SK-N-SH (cell line): Measurements from ENCODE around the gene RAMP1. TPM values are rescaled to one million over a fixed set of nuclear protein-coding genes. Genes with fewer than 3 reads are reported as not detected.

ENCODE experiments used
- CTCF ChIA-PET: fragments of 300-600, 350-600 bp; formaldehyde crosslinking; extraction: SDS; loops from one replicate; lab custom pipeline; 2021; lab: Yijun Ruan, JAX
- POLR2A ChIA-PET: fragments of 350-600 bp; sonication (Branson Sonifier 250); formaldehyde crosslinking; extraction: SDS; loops from one replicate; lab custom pipeline; 2020; ENCODE audit warnings: antibody characterized with exemption, inconsistent platforms; lab: Yijun Ruan, JAX
- DNase-seq: peaks from one replicate; pipeline ENCODE4 v3.0.0; 2012
- H2AFZ ChIP-seq: fragments of 200-600 bp; sonication (generic); 2 replicates; pipeline ENCODE4 v1.8.1; 2016; ENCODE audit warnings: antibody characterized with exemption, mild to moderate bottlenecking, low read depth
- H3F3A ChIP-seq: fragments of 200-600 bp; sonication (generic); replicated peaks from 2 replicates; pipeline ENCODE3; 2016; ENCODE audit warnings: antibody characterized with exemption, mild to moderate bottlenecking; ENCODE audit not compliant: insufficient read depth
- H3K27ac ChIP-seq, 2 experiments: fragments of 200-500 bp in 1 of 2; fragments of 200-600 bp in 1 of 2; sonication (Bioruptor generic) in 1 of 2; sonication (generic), shearing (Covaris generic) in 1 of 2; 2 replicates each; pipeline versions ENCODE4 v1.5.1 to v1.6.1; 2014 to 2016; ENCODE audit warnings: low read depth in 2 of 2, inconsistent platforms in 1 of 2, low read length in 1 of 2, mild to moderate bottlenecking in 1 of 2, mixed read lengths in 1 of 2
- H3K27me3 ChIP-seq: fragments of 200-600 bp; sonication (generic), shearing (Covaris generic); 2 replicates; pipeline ENCODE4 v1.6.1; 2016; ENCODE audit warnings: mixed run types; ENCODE audit not compliant: insufficient read depth
- H3K36me3 ChIP-seq, 2 experiments: fragments of 200-500 bp in 1 of 2; fragments of 200-600 bp in 1 of 2; sonication (Bioruptor generic) in 1 of 2; sonication (generic) in 1 of 2; replicated peaks in 1 of 2; 2 replicates each; pipeline versions ENCODE3 to v1.5.1; 2014 to 2016; ENCODE audit warnings: low read length in 1 of 2, mild to moderate bottlenecking in 1 of 2; ENCODE audit not compliant: insufficient read depth in 2 of 2, control insufficient read depth in 1 of 2
- H3K4me1 ChIP-seq, 2 experiments: fragments of 200-500 bp in 1 of 2; fragments of 200-600 bp in 1 of 2; sonication (Bioruptor generic) in 1 of 2; sonication (generic), shearing (Covaris generic) in 1 of 2; 2 replicates each; pipeline versions ENCODE4 v1.5.1 to v1.6.1; 2014 to 2016; ENCODE audit warnings: low read depth in 1 of 2, low read length in 1 of 2, mixed run types in 1 of 2; ENCODE audit not compliant: insufficient read depth in 2 of 2, control insufficient read depth in 1 of 2
- H3K4me2 ChIP-seq: fragments of 200-600 bp; sonication (generic), shearing (Covaris generic); 2 replicates; pipeline ENCODE4 v1.6.1; 2017; ENCODE audit warnings: mixed run types
- H3K4me3 ChIP-seq, 2 experiments: fragments of 200-500 bp in 1 of 2; fragments of 200-600 bp in 1 of 2; sonication (Bioruptor generic) in 1 of 2; sonication (generic), shearing (Covaris generic) in 1 of 2; 2 replicates each; pipeline versions ENCODE4 v1.5.1 to v1.8.1; 2014 to 2016; ENCODE audit warnings: low read depth in 2 of 2, inconsistent platforms in 1 of 2, low read length in 1 of 2, mild to moderate bottlenecking in 1 of 2, mixed read lengths in 1 of 2, moderate library complexity in 1 of 2
- H3K79me2 ChIP-seq: fragments of 200-600 bp; sonication (generic); 2 replicates; pipeline ENCODE4 v1.8.1; 2017; ENCODE audit warnings: mild to moderate bottlenecking; ENCODE audit not compliant: insufficient read depth
- H3K9ac ChIP-seq: fragments of 200-600 bp; sonication (generic); 2 replicates; pipeline ENCODE4 v1.6.1; 2017; ENCODE audit warnings: mixed run types
- H3K9me2 ChIP-seq: fragments of 200-600 bp; sonication (generic); 2 replicates; pipeline ENCODE4 v1.6.1; 2017; ENCODE audit warnings: mixed run types
- H3K9me3 ChIP-seq: fragments of 200-600 bp; sonication (generic); 2 replicates; pipeline ENCODE4 v1.6.1; 2017; ENCODE audit warnings: mixed run types, mild to moderate bottlenecking, moderate library complexity
- H4K20me1 ChIP-seq: fragments of 200-600 bp; sonication (generic); 2 replicates; pipeline ENCODE4 v1.6.1; 2017; ENCODE audit warnings: mild to moderate bottlenecking, mixed run types; ENCODE audit not compliant: insufficient read depth
- CHD2 ChIP-seq: fragments of 150-350 bp; IDR thresholded peaks from 2 replicates; pipeline ENCODE4 v1.6.1; 2018; ENCODE audit warnings: low read length; ENCODE audit not compliant: partially characterized antibody
- EP300 ChIP-seq, 2 experiments: IDR thresholded peaks; 2 replicates each; pipeline versions ENCODE4 v1.4.0 to v1.6.1; 2012; ENCODE audit warnings: borderline replicate concordance in 1 of 2, low read depth in 1 of 2, low read length in 1 of 2
- FOSL2 ChIP-seq: IDR thresholded peaks from 2 replicates; pipeline ENCODE4 v1.4.0; 2012; ENCODE audit warnings: low read depth, mild to moderate bottlenecking, moderate library complexity, borderline replicate concordance
- FOXJ3 ChIP-seq: sonication (generic); formaldehyde crosslinking; IDR thresholded peaks from 2 replicates; pipeline ENCODE4 v1.5.1; 2020; ENCODE audit warnings: mild to moderate bottlenecking, missing genetic modification reagents
- FOXM1 ChIP-seq: IDR thresholded peaks from 2 replicates; pipeline ENCODE4 v1.4.0; 2012; ENCODE audit warnings: low read depth, mild to moderate bottlenecking
- GATA2 ChIP-seq: sonication (generic); formaldehyde crosslinking; IDR thresholded peaks from 2 replicates; pipeline ENCODE4 v1.5.0; 2020; ENCODE audit warnings: mild to moderate bottlenecking, missing genetic modification reagents
- JUND ChIP-seq: IDR thresholded peaks from 2 replicates; pipeline ENCODE4 v1.4.0; 2012
- MEF2A ChIP-seq: IDR thresholded peaks from 2 replicates; pipeline ENCODE4 v1.4.0; 2012; ENCODE audit warnings: low read depth, borderline replicate concordance
- NFIC ChIP-seq: IDR thresholded peaks from 2 replicates; pipeline ENCODE4 v1.4.0; 2012; ENCODE audit warnings: borderline replicate concordance
- NRF1 ChIP-seq: IDR thresholded peaks from 2 replicates; pipeline ENCODE4 v1.6.1; 2012; ENCODE audit warnings: low read depth, mild to moderate bottlenecking, low read length
- PBX3 ChIP-seq: IDR thresholded peaks from 2 replicates; pipeline ENCODE4; 2012
- RAD21 ChIP-seq: IDR thresholded peaks from 2 replicates; pipeline ENCODE4 v1.6.1; 2012; ENCODE audit warnings: mild to moderate bottlenecking, low read length
- RCOR1 ChIP-seq: fragments of 150-350 bp; IDR thresholded peaks from 2 replicates; pipeline ENCODE4 v1.6.1; 2017; ENCODE audit warnings: antibody characterized with exemption, low read length
- RFX5 ChIP-seq: IDR thresholded peaks from 2 replicates; pipeline ENCODE4 v1.6.1; 2012; ENCODE audit warnings: mild to moderate bottlenecking, improper control_type of control experiment, low read length
- RXRA ChIP-seq: IDR thresholded peaks from 2 replicates; pipeline ENCODE4 v1.4.0; 2012; ENCODE audit warnings: low read depth, mild to moderate bottlenecking, borderline replicate concordance
- TAF1 ChIP-seq: IDR thresholded peaks from 2 replicates; pipeline ENCODE4 v1.6.1; 2012; ENCODE audit warnings: low read depth, mild to moderate bottlenecking, low read length, moderate library complexity, borderline replicate concordance
- TCF12 ChIP-seq: IDR thresholded peaks from 2 replicates; pipeline ENCODE4 v1.4.0; 2012
- TEAD4 ChIP-seq: IDR thresholded peaks from 2 replicates; pipeline ENCODE4 v1.4.0; 2012; ENCODE audit warnings: mild to moderate bottlenecking, borderline replicate concordance; ENCODE audit not compliant: insufficient read depth
- USF2 ChIP-seq: fragments of 150-350 bp; IDR thresholded peaks from 2 replicates; pipeline ENCODE4 v1.6.1; 2017; ENCODE audit warnings: antibody characterized with exemption, low read length, low read depth, borderline replicate concordance
- WGBS: methylation state at CpG from one replicate; pipeline ENCODE4 v1.1.6; 2017; ENCODE audit warnings: low lambda C conversion rate; 5-methylcytosine and 5-hydroxymethylcytosine counted together
- polyA plus RNA-seq, 3 experiments: library from polyadenylated mRNA; depleted of rRNA; stranded (reverse); fragments of >200 nt; gene quantifications; 2 replicates each; pipeline ENCODE4 v1.2.3, GENCODE V29; 2012
- TF ChIP-seq, protein P1 (sequence below): fragments of 200-600 bp; sonication (generic); IDR thresholded peaks from 2 replicates; pipeline ENCODE4 v1.6.1; 2017; ENCODE audit warnings: antibody characterized with exemption, mild to moderate bottlenecking, moderate library complexity
- TF ChIP-seq, protein P2 (sequence below): fragments of 150-350 bp; IDR thresholded peaks from 2 replicates; pipeline ENCODE4 v1.6.1; 2016; ENCODE audit warnings: mild to moderate bottlenecking, low read depth, low read length

The RAMP1 gene
- polyA plus RNA-seq, 1 of the 3 experiments (the other 2 are of a cell fraction) = 27.9 TPM

- peaks cover 0 to 2% of the 10 kb centered on the region in 2 experiments for H3K36me3 ChIP-seq
- POLR2A ChIA-PET = interaction anchor here (1.0 to 3.6 kb wide), 2 partner anchors 9 to 10 kb away, joined by 4 to 18 read pairs; no protein-coding TSS in a partner anchor
- no peaks in the 10 kb centered on the region for H3K9me2 ChIP-seq
- no peaks in the 10 kb centered on the region for H3K27me3 ChIP-seq
- H4K20me1 ChIP-seq = no peaks in the 10 kb centered on the region
- CTCF ChIA-PET = interaction anchor here (0.6 to 2.7 kb wide), 7 partner anchors 10 to 388 kb away, joined by 3 to 9 read pairs (median 4); no protein-coding TSS in a partner anchor
- peak overlapping the region in 1 of 2 experiments; percentile 67; a peak in 1 of 4 replicates for H3K27ac ChIP-seq
- H3K9ac ChIP-seq = no peak overlapping the region
- no peak overlapping the region for H3K4me3 ChIP-seq
- no peaks in the 10 kb centered on the region for H3K79me2 ChIP-seq
- no peak overlapping the region for H2AFZ ChIP-seq
- no peaks in the 10 kb centered on the region for H3F3A ChIP-seq
- WGBS = 100% methylated on average over 3 of the region's 14 CpGs
- no peak overlapping the region for H3K4me2 ChIP-seq
- H3K9me3 ChIP-seq = no peaks in the 10 kb centered on the region
- DNase-seq = no peak
- H3K4me1 ChIP-seq = peaks cover 13 to 82% of the 10 kb centered on the region in 2 experiments; a peak in 3 of 4 replicates
- TF ChIP-seq RAD21 (no peak), TCF12 (no peak), NFIC (no peak), TEAD4 (no peak), RXRA (no peak), GATA2 (no peak), FOSL2 (no peak)
Observed at GRCh38 chr2:237876061-237876526, 16.7 kb downstream of the RAMP1 start.

DNA sequence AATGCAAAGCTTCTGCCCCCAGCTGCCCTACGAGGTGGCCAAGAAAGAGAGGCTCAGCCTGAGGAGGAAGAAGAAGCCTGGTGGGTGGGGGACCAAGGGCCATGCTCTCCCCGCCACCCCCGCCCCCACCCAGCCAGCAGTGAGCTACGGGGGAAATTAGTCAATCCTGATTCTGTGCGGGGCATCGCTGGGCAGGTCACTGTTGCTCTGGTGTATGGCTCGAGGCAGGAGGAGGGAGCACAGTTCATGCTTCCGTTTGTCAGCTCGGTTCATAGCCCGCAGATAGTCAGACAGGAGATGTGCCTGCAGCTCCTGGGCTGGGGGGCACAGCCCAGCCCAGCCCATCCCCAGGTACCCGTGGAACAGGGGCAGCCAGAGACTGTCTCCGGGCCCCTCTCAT is 17.1 kb downstream of the RAMP1 start:
- no peak overlapping the region for H3K4me2 ChIP-seq
- no peak overlapping the region for H3K4me3 ChIP-seq
- no peak for DNase-seq
- no peaks in the 10 kb centered on the region for H3F3A ChIP-seq
- H3K9me3 ChIP-seq = no peaks in the 10 kb centered on the region
- POLR2A ChIA-PET = interaction anchor here (1.0 to 3.6 kb wide), 2 partner anchors 9 to 10 kb away, joined by 4 to 18 read pairs; no protein-coding TSS in a partner anchor
- H3K9me2 ChIP-seq = no peaks in the 10 kb centered on the region
- no peaks in the 10 kb centered on the region for H4K20me1 ChIP-seq
- no peaks in the 10 kb centered on the region for H3K27me3 ChIP-seq
- TF ChIP-seq FOXJ3 (CRISPR knock-in tag) = no peak
- TF ChIP-seq JUND = no peak
- TF ChIP-seq RCOR1 = no peak
- TF ChIP-seq MEF2A = no peak
- no peak for TF ChIP-seq RXRA
- no peak for TF ChIP-seq FOSL2
- TF ChIP-seq, protein P1, sequence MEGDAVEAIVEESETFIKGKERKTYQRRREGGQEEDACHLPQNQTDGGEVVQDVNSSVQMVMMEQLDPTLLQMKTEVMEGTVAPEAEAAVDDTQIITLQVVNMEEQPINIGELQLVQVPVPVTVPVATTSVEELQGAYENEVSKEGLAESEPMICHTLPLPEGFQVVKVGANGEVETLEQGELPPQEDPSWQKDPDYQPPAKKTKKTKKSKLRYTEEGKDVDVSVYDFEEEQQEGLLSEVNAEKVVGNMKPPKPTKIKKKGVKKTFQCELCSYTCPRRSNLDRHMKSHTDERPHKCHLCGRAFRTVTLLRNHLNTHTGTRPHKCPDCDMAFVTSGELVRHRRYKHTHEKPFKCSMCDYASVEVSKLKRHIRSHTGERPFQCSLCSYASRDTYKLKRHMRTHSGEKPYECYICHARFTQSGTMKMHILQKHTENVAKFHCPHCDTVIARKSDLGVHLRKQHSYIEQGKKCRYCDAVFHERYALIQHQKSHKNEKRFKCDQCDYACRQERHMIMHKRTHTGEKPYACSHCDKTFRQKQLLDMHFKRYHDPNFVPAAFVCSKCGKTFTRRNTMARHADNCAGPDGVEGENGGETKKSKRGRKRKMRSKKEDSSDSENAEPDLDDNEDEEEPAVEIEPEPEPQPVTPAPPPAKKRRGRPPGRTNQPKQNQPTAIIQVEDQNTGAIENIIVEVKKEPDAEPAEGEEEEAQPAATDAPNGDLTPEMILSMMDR = no peak
- no peak for TF ChIP-seq RFX5
- no peak for TF ChIP-seq TCF12
- no peak for TF ChIP-seq CHD2
- TF ChIP-seq TAF1 = no peak
- TF ChIP-seq GATA2 = no peak
- TF ChIP-seq FOXM1 = no peak
- no peak for TF ChIP-seq NRF1
- TF ChIP-seq, protein P2, sequence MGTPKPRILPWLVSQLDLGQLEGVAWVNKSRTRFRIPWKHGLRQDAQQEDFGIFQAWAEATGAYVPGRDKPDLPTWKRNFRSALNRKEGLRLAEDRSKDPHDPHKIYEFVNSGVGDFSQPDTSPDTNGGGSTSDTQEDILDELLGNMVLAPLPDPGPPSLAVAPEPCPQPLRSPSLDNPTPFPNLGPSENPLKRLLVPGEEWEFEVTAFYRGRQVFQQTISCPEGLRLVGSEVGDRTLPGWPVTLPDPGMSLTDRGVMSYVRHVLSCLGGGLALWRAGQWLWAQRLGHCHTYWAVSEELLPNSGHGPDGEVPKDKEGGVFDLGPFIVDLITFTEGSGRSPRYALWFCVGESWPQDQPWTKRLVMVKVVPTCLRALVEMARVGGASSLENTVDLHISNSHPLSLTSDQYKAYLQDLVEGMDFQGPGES = no peak
- no peak for TF ChIP-seq PBX3
- no peak for TF ChIP-seq TEAD4
- no peak for TF ChIP-seq USF2
- TF ChIP-seq EP300 (IDR thresholded peaks at IDR 0.05; ENCODE audit: borderline replicate concordance in 1 of 2, low read depth in 1 of 2, low read length in 1 of 2) = no peak
- no peaks in the 10 kb centered on the region for H3K79me2 ChIP-seq
- CTCF ChIA-PET = interaction anchor here (0.7 to 2.7 kb wide), 6 partner anchors 10 to 383 kb away, joined by 3 to 9 read pairs (median 4); no protein-coding TSS in a partner anchor
- peaks cover 13 to 77% of the 10 kb centered on the region in 2 experiments; a peak in 3 of 4 replicates for H3K4me1 ChIP-seq
- H3K36me3 ChIP-seq = peaks cover 0 to 2% of the 10 kb centered on the region in 2 experiments
- 87% methylated on average over 10 of the region's 12 CpGs for WGBS
- H3K9ac ChIP-seq = no peak overlapping the region
- H3K27ac ChIP-seq = peak overlapping the region in 1 of 2 experiments; percentile 79; a peak in 1 of 4 replicates
- H2AFZ ChIP-seq = no peak overlapping the region
